Fibroblast of the aortic adventitia (primary cell): ENCODE data around the gene VPS8. TPM values are rescaled to one million over a fixed set of nuclear protein-coding genes. Genes with fewer than 3 reads are reported as not detected.

Source experiments
- DNase-seq: peaks from one replicate; pipeline ENCODE4 v3.0.0-alpha.2; 2010; ENCODE audit warnings: low read depth
- H3K4me3 ChIP-seq: 2 replicates; pipeline ENCODE4 v1.5.1; 2011; ENCODE audit warnings: low read depth, mild to moderate bottlenecking, control low read depth, low read length, moderate library complexity
- CTCF ChIP-seq: IDR thresholded peaks from 2 replicates; pipeline ENCODE4 v1.5.1; 2011; ENCODE audit warnings: mild to moderate bottlenecking, low read length, control low read depth, inconsistent platforms; ENCODE audit not compliant: insufficient read depth
- total RNA-seq: library from RNA; depleted of rRNA; stranded (reverse); fragments of >200 nt; gene quantifications from 2 replicates; pipeline ENCODE4 v1.2.3, GENCODE V29; 2012; ENCODE audit warnings: low replicate concordance

Gene VPS8
- total RNA-seq, 1 donor, result 56.6 TPM

GRCh38 chr3:184776916-184777315 lies 35.0 kb upstream of the VPS8 start:
- H3K4me3 ChIP-seq, result no peak overlapping the region

GRCh38 chr3:184777566-184778356 lies 34.2 kb upstream of the VPS8 start:
- no peak overlapping the region for H3K4me3 ChIP-seq
- peak; percentile 98 for DNase-seq
- peak; percentile 68 for TF ChIP-seq CTCF

More at GRCh38 chr3:184776916-184777315, 35.0 kb upstream of the VPS8 start:
- no peak for TF ChIP-seq CTCF
- DNase-seq, result no peak

- no peak for DNase-seq
- no peak for TF ChIP-seq CTCF
Observed at GRCh38 chr3:184778426-184779332, 33.3 kb upstream of the VPS8 start.

GRCh38 chr3:184780981-184781515 lies 30.9 kb upstream of the VPS8 start:
- no peak overlapping the region for H3K4me3 ChIP-seq
- TF ChIP-seq CTCF, result no peak
- no peak for DNase-seq

More at GRCh38 chr3:184778426-184779332, 33.3 kb upstream of the VPS8 start:
- peak overlapping the region; percentile 17 for H3K4me3 ChIP-seq

- H3K4me3 ChIP-seq, result no peak overlapping the region
- no peak for DNase-seq
- TF ChIP-seq CTCF, result no peak
Observed at GRCh38 chr3:184781801-184782200, 30.2 kb upstream of the VPS8 start.

GRCh38 chr3:184783319-184783718 lies 28.6 kb upstream of the VPS8 start:
- DNase-seq, result no peak
- no peak for TF ChIP-seq CTCF
- no peak overlapping the region for H3K4me3 ChIP-seq
